Keratinocyte (primary cell): ENCODE results near the gene HOXA6. TPM values are rescaled to one million over a fixed set of nuclear protein-coding genes. Genes with fewer than 3 reads are reported as not detected.

Experiments used
- DNase-seq: peaks from one replicate; pipeline ENCODE4 v3.0.0-alpha.2; 2011; ENCODE audit warnings: low read depth, missing footprints, low spot score
- FAIRE-seq: peaks from 2 replicates; lab custom pipeline; 2011; peaks lifted over from hg19 to GRCh38; lab: Jason Lieb, UNC
- H2AFZ ChIP-seq: 2 replicates; pipeline ENCODE4 v1.6.0; 2012; ENCODE audit warnings: low read length, control low read depth, inconsistent platforms; ENCODE audit not compliant: control insufficient read depth
- H3K27ac ChIP-seq: 2 replicates; pipeline ENCODE4 v1.5.1; 2011; ENCODE audit warnings: low read length; ENCODE audit not compliant: control insufficient read depth, insufficient read depth
- H3K27me3 ChIP-seq: 3 replicates; pipeline ENCODE4 v1.6.0; 2011; ENCODE audit warnings: low read length; ENCODE audit not compliant: control insufficient read depth, insufficient read depth; ENCODE audit errors: extremely low read depth
- H3K36me3 ChIP-seq, 2 experiments: 2 replicates in 1 of 2; 3 replicates in 1 of 2; pipeline ENCODE4 v1.5.1; 2011; ENCODE audit warnings: low read length in 2 of 2, mild to moderate bottlenecking in 1 of 2; ENCODE audit not compliant: control insufficient read depth in 2 of 2, insufficient read depth in 2 of 2; ENCODE audit errors: extremely low read depth in 1 of 2
- H3K4me1 ChIP-seq: 3 replicates; pipeline ENCODE4 v1.5.1; 2011; ENCODE audit warnings: low read length; ENCODE audit not compliant: control insufficient read depth, insufficient read depth; ENCODE audit errors: extremely low read depth
- H3K4me2 ChIP-seq: 3 replicates; pipeline ENCODE4 v1.6.0; 2011; ENCODE audit warnings: low read depth, low read length; ENCODE audit not compliant: control insufficient read depth, insufficient read depth; ENCODE audit errors: extremely low read depth
- H3K4me3 ChIP-seq, 3 experiments: fragments of 200-600 bp in 1 of 3; sonication (generic) in 1 of 3; 2 replicates in 2 of 3; 3 replicates in 1 of 3; pipeline ENCODE4 v1.5.1; 2011 to 2016; ENCODE audit warnings: low read length in 3 of 3, mild to moderate bottlenecking in 3 of 3, control low read depth in 2 of 3, inconsistent platforms in 1 of 3, low read depth in 1 of 3, mixed read lengths in 1 of 3, mixed run types in 1 of 3, moderate library complexity in 1 of 3; ENCODE audit not compliant: control insufficient read depth in 2 of 3, insufficient read depth in 2 of 3; ENCODE audit errors: extremely low read depth in 1 of 3
- H3K79me2 ChIP-seq: 2 replicates; pipeline ENCODE4 v1.6.0; 2012; ENCODE audit warnings: low read length; ENCODE audit not compliant: control insufficient read depth, insufficient read depth
- H3K9ac ChIP-seq: 3 replicates; pipeline ENCODE4 v1.6.0; 2011; ENCODE audit warnings: low read length; ENCODE audit not compliant: control insufficient read depth, insufficient read depth; ENCODE audit errors: extremely low read depth
- H3K9me1 ChIP-seq: 3 replicates; pipeline ENCODE4 v1.6.0; 2011; ENCODE audit warnings: low read length; ENCODE audit not compliant: control insufficient read depth, insufficient read depth; ENCODE audit errors: extremely low read depth
- H3K9me3 ChIP-seq: 2 replicates; pipeline ENCODE4 v1.5.1; 2012; ENCODE audit warnings: low read depth, low read length; ENCODE audit not compliant: control insufficient read depth
- H4K20me1 ChIP-seq: 3 replicates; pipeline ENCODE4 v1.6.0; 2011; ENCODE audit warnings: low read length; ENCODE audit not compliant: control insufficient read depth, insufficient read depth; ENCODE audit errors: extremely low read depth
- EZH2 ChIP-seq: IDR thresholded peaks from one replicate; pipeline ENCODE4 v1.6.1; 2012; ENCODE audit warnings: inconsistent platforms, mild to moderate bottlenecking, low read length, moderate library complexity
- dilution Hi-C: fragments of 300-500 bp; cut with MboI; formaldehyde crosslinking; loops from one replicate; pipeline ENCODE4 v1.7.0; 2020; ENCODE audit warnings: low sequenced_read_pairs; ENCODE audit not compliant: extremely low pct_ligation_motif_present
- polyA plus RNA-seq, 5 experiments: library from polyadenylated mRNA; depleted of rRNA in 3 of 5; stranded (reverse) in 3 of 5; stranded (forward) in 1 of 5; unstranded in 1 of 5; fragments of >200 nt; gene quantifications; 1 replicate in 1 of 5; 2 replicates in 3 of 5; 3 replicates in 1 of 5; pipeline versions ENCODE4 v1.2.1 to v1.2.3, GENCODE V29; 2011 to 2012; ENCODE audit warnings: missing spikeins in 2 of 5, low read depth in 1 of 5, low replicate concordance in 1 of 5
- TF ChIP-seq, protein P1 (sequence below), 3 experiments: IDR thresholded peaks in 1 of 3; conservative IDR thresholded peaks in 1 of 3; optimal IDR thresholded peaks in 1 of 3; 2 replicates in 2 of 3; 3 replicates in 1 of 3; pipeline versions ENCODE3 to v1.5.1; 2011; ENCODE audit warnings: low read length in 3 of 3, mild to moderate bottlenecking in 3 of 3, moderate library complexity in 2 of 3, control low read depth in 1 of 3, inconsistent platforms in 1 of 3; ENCODE audit not compliant: insufficient read depth in 2 of 3; ENCODE audit errors: extremely low read depth in 1 of 3

The HOXA6 gene
- polyA plus RNA-seq, 1 donor (not counting 4 experiments of a cell fraction or from before 2014, with no cell fraction given): 0.54 TPM

- H3K4me3 ChIP-seq: peak within 1 kb of the TSS; percentile 60 to 83 (median 74)
- peak within 1 kb of the TSS; percentile 82 for H2AFZ ChIP-seq
- H3K27ac ChIP-seq: peak within 1 kb of the TSS; percentile 87
- FAIRE-seq: no peak
- H4K20me1 ChIP-seq: no peaks in the 10 kb centered on the region
- no peak for DNase-seq
- TF ChIP-seq EZH2: no peak
- TF ChIP-seq, protein P1, sequence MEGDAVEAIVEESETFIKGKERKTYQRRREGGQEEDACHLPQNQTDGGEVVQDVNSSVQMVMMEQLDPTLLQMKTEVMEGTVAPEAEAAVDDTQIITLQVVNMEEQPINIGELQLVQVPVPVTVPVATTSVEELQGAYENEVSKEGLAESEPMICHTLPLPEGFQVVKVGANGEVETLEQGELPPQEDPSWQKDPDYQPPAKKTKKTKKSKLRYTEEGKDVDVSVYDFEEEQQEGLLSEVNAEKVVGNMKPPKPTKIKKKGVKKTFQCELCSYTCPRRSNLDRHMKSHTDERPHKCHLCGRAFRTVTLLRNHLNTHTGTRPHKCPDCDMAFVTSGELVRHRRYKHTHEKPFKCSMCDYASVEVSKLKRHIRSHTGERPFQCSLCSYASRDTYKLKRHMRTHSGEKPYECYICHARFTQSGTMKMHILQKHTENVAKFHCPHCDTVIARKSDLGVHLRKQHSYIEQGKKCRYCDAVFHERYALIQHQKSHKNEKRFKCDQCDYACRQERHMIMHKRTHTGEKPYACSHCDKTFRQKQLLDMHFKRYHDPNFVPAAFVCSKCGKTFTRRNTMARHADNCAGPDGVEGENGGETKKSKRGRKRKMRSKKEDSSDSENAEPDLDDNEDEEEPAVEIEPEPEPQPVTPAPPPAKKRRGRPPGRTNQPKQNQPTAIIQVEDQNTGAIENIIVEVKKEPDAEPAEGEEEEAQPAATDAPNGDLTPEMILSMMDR (optimal IDR thresholded peaks at IDR 0.05 in 1 of 3, IDR thresholded peaks at IDR 0.05 in 1 of 3, conservative IDR thresholded peaks at IDR 0.05 in 1 of 3; ENCODE audit: extremely low read depth in 1 of 3, insufficient read depth in 2 of 3, low read length in 3 of 3): no peak
- no peaks in the 10 kb centered on the region for H3K9me1 ChIP-seq
- H3K4me2 ChIP-seq: peak within 1 kb of the TSS; percentile 98
- H3K36me3 ChIP-seq: no peaks in the 10 kb centered on the region
- H3K9me3 ChIP-seq: no peaks in the 10 kb centered on the region
- H3K9ac ChIP-seq: peak within 1 kb of the TSS; percentile 93
- H3K4me1 ChIP-seq: peaks cover 66% of the 10 kb centered on the region
- H3K79me2 ChIP-seq: peaks cover 73% of the 10 kb centered on the region
- H3K27me3 ChIP-seq: no peaks in the 10 kb centered on the region
- dilution Hi-C loops: no loop called here
Observed at GRCh38 chr7:27151931-27152815, 4.6 kb upstream of the HOXA6 start, which contains the start of gene HOXA3. Gene HOXA3, minus strand, starts transcription at chr7:27152583. Its CDS starts 41,943 bp downstream, at chr7:27110640.

- H3K9me1 ChIP-seq: no peaks in the 10 kb centered on the region
- peak overlapping the region; percentile 60 to 83 (median 74) for H3K4me3 ChIP-seq
- no peaks in the 10 kb centered on the region for H3K9me3 ChIP-seq
- H3K27ac ChIP-seq: peak overlapping the region; percentile 87
- H3K9ac ChIP-seq: peak overlapping the region; percentile 93
- dilution Hi-C loops: no loop called here
- H4K20me1 ChIP-seq: no peaks in the 10 kb centered on the region
- no peaks in the 10 kb centered on the region for H3K36me3 ChIP-seq
- H3K27me3 ChIP-seq: no peaks in the 10 kb centered on the region
- FAIRE-seq: no peak
- H2AFZ ChIP-seq: peak overlapping the region; percentile 82
- H3K4me2 ChIP-seq: peak overlapping the region; percentile 98
- H3K79me2 ChIP-seq: peaks cover 77% of the 10 kb centered on the region
- no peak for DNase-seq
- H3K4me1 ChIP-seq: peaks cover 70% of the 10 kb centered on the region
- TF ChIP-seq EZH2: no peak
- TF ChIP-seq, protein P1 (optimal IDR thresholded peaks at IDR 0.05 in 1 of 3, IDR thresholded peaks at IDR 0.05 in 1 of 3, conservative IDR thresholded peaks at IDR 0.05 in 1 of 3; ENCODE audit: extremely low read depth in 1 of 3, insufficient read depth in 2 of 3, low read length in 3 of 3): no peak
Observed at GRCh38 chr7:27151341-27151930, 3.9 kb upstream of the HOXA6 start.
